ENCODE results near the gene AAGAB. TPM values are rescaled to one million over a fixed set of nuclear protein-coding genes. Genes with fewer than 3 reads are reported as not detected.

AAGAB gene, protein sequence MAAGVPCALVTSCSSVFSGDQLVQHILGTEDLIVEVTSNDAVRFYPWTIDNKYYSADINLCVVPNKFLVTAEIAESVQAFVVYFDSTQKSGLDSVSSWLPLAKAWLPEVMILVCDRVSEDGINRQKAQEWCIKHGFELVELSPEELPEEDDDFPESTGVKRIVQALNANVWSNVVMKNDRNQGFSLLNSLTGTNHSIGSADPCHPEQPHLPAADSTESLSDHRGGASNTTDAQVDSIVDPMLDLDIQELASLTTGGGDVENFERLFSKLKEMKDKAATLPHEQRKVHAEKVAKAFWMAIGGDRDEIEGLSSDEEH
- 35.7 and 41.5 TPM in 2 replicates for total RNA-seq

DNA sequence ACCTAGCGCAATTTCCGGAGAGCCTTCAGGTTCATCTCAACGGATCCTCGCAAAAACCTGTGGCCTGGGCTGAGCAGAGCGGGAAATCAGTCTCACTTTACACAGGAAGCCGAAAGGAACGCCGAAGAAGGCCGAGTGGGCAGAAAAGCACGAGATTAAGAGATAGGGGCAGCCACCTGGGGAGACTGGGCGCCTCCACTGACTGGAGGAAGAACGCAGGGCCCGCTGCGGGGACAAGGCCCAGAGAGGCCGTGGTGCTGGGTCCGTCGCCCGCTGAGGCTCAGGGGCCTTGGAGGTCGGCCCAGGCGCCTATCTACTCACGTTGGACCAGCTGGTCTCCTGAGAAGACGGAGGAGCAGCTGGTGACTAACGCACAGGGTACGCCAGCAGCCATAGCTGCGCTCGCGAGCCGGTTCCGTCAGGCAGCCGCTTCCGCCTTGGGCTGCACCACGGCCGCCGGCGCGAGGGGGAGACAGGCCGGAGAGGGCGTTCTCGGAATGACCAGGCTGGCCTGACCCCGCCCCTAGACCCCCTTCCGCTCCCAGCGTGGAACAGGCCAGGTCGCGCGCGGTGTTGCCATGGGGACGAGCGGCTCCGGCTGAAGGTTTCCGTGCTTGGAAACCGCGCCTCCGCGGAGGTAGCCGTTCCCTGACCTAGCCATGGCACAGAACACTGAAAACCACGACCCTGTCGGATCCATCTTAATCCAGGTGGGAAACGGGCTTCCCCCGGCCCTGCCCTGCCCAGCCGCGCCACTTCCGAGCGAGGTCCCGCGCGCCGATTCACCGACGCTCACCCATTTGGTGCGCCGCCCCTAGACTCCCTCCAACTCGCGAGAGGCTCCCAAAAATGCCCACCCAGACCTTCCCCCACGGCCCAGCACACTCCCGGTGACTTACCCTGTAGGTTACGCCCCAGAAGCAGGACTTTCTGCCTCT lies at the start of gene AAGAB, which contains the start of gene IQCH:
TSS of gene AAGAB (minus strand) at position 424 of the 938 bp plus-strand sequence. CDS start at position 394, 30 bp downstream.
TSS of gene IQCH (plus strand) at position 549 of the 938 bp plus-strand sequence. CDS start at position 660, 111 bp downstream.

Other genes with a start within 250 kb of the AAGAB start
- gene SMAD3, start 189.1 kb downstream of the AAGAB start, total RNA-seq = 34.2 and 40.6 TPM in 2 replicates
- 2.3 and 4.0 TPM in 2 replicates for gene IQCH, start 125 bp upstream of the AAGAB start, total RNA-seq